PC-9 (cell line): ENCODE data around the gene NUP62.

Experiments
- CTCF ChIP-seq: fragments of 200-600 bp; sonication (generic); conservative IDR thresholded peaks from 2 replicates; pipeline ENCODE4 v1.6.1; 2017; ENCODE audit warnings: mixed run types, antibody characterized with exemption, mild to moderate bottlenecking, moderate library complexity
- EZH2 ChIP-seq: fragments of 200-600 bp; sonication (generic); IDR thresholded peaks from 2 replicates; pipeline ENCODE4 v1.8.0; 2017; ENCODE audit warnings: antibody characterized with exemption, low read depth

GRCh38 chr19:49916839-49917733, 12.2 kb downstream of the NUP62 start:
- peak; percentile 34; the same call in 1 of the 2 replicates for TF ChIP-seq CTCF
- no peak for TF ChIP-seq EZH2
